RCC 7860 (cell line): ENCODE data around the gene CHST15.
"Not testable (repeated sequence)": the region's sequence is repeated elsewhere in the genome, so short reads cannot be mapped to it uniquely, and the experiment has no call there.

Experiments
- DNase-seq: peaks from one replicate; pipeline ENCODE4 v3.0.0-alpha.2; 2015; ENCODE audit warnings: low spot score
- FAIRE-seq: peaks from 2 replicates; lab custom pipeline; 2012; peaks lifted over from hg19 to GRCh38; lab: Jason Lieb, UNC

CHST15 gene

GRCh38 chr10:124048371-124049290, 44.8 kb downstream of the CHST15 start:
- DNase-seq = no peak
- no peak for FAIRE-seq

GRCh38 chr10:124047427-124048152, 45.8 kb downstream of the CHST15 start:
- DNase-seq (no peak), FAIRE-seq (no peak)

- no peak for FAIRE-seq
- DNase-seq = no peak
Measured at GRCh38 chr10:124045801-124046355, 47.5 kb downstream of the CHST15 start.

- DNase-seq (no peak), FAIRE-seq (no peak)
Measured at GRCh38 chr10:124045276-124045675, 48.1 kb downstream of the CHST15 start.

GRCh38 chr10:124044143-124044862, 49.1 kb downstream of the CHST15 start:
- FAIRE-seq (no peak), DNase-seq (no peak)

GRCh38 chr10:124043310-124044142, 49.9 kb downstream of the CHST15 start:
- no peak for DNase-seq
- no peak for FAIRE-seq

GRCh38 chr10:124042656-124043309, 50.6 kb downstream of the CHST15 start:
- DNase-seq = no peak
- no peak for FAIRE-seq

GRCh38 chr10:124041675-124042445, 51.5 kb downstream of the CHST15 start:
- no peak for FAIRE-seq
- no peak for DNase-seq

- no peak for FAIRE-seq
- no peak for DNase-seq
Measured at GRCh38 chr10:124040451-124041188, 52.8 kb downstream of the CHST15 start.

- no peak for FAIRE-seq
Measured at GRCh38 chr10:124039483-124040013, 53.9 kb downstream of the CHST15 start.

GRCh38 chr10:124037784-124038183, 55.6 kb downstream of the CHST15 start:
- no peak for FAIRE-seq
- no peak for DNase-seq

More at GRCh38 chr10:124039483-124040013, 53.9 kb downstream of the CHST15 start:
- DNase-seq = no peak

GRCh38 chr10:124037286-124037685, 56.1 kb downstream of the CHST15 start:
- FAIRE-seq (no peak), DNase-seq (no peak)

- DNase-seq = no peak
- no peak for FAIRE-seq
Measured at GRCh38 chr10:124036746-124037145, 56.7 kb downstream of the CHST15 start.

GRCh38 chr10:124035928-124036558, 57.4 kb downstream of the CHST15 start:
- DNase-seq (no peak), FAIRE-seq (no peak)

GRCh38 chr10:124035306-124035927, 58.0 kb downstream of the CHST15 start:
- DNase-seq = no peak
- no peak for FAIRE-seq

GRCh38 chr10:124034576-124035305, 58.7 kb downstream of the CHST15 start:
- FAIRE-seq, DNase-seq: not testable (repeated sequence)
